WERI-Rb-1 (cell line): ENCODE data around the gene ADAMTS12.

Experiments used
- DNase-seq: peaks from one replicate; pipeline ENCODE4 v3.0.0-alpha.2; 2020
- H3K27ac ChIP-seq: fragments of 250-450 bp; sonication (Bioruptor Pico); 2 replicates; pipeline ENCODE4 v1.5.1; 2020; ENCODE audit warnings: mild to moderate bottlenecking, moderate library complexity
- H3K27me3 ChIP-seq: fragments of 250-450 bp; sonication (Bioruptor Pico); 2 replicates; pipeline ENCODE4 v1.5.1; 2021; ENCODE audit warnings: mild to moderate bottlenecking, low read depth, moderate library complexity; ENCODE audit not compliant: insufficient read depth, severe bottlenecking
- H3K36me3 ChIP-seq: fragments of 250-450 bp; sonication (Bioruptor Pico); 2 replicates; pipeline ENCODE4 v1.5.1; 2020; ENCODE audit warnings: mild to moderate bottlenecking, moderate library complexity
- H3K4me3 ChIP-seq: 2 replicates; pipeline ENCODE4 v1.5.1; 2011; ENCODE audit warnings: low read depth, mild to moderate bottlenecking, control low read depth, low read length
- H3K9me3 ChIP-seq: fragments of 250-450 bp; sonication (Bioruptor Pico); 2 replicates; pipeline ENCODE4 v1.5.1; 2021; ENCODE audit warnings: mild to moderate bottlenecking, moderate library complexity; ENCODE audit not compliant: severe bottlenecking
- CTCF ChIP-seq: IDR thresholded peaks from 2 replicates; pipeline ENCODE4 v1.5.1; 2011; ENCODE audit warnings: low read depth, mild to moderate bottlenecking, control low read depth, inconsistent platforms, low read length

ADAMTS12 gene

DNA sequence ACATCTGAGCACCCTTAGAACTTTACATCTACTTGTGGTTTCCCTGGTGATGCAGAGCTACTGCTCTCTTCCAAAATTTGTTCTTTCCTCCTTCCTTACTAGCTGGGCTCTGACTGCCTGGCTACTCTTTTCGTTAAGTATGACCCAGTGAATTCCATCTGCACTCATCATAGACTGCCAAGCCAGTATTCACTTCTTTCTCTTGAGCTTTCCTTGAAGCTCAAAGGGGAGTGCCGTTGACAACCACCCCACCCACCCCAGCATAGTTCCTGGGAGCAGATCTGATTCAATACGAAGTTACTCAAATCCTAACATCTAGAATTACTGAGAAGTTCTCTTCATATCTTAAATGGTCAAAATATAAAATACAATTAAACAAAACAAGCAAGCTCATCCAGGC lies 190.5 kb downstream of the ADAMTS12 start:
- TF ChIP-seq CTCF, result no peak
- H3K4me3 ChIP-seq, result no peak overlapping the region
- no peaks in the 10 kb centered on the region for H3K9me3 ChIP-seq
- H3K27ac ChIP-seq, result no peak overlapping the region
- H3K36me3 ChIP-seq, result no peaks in the 10 kb centered on the region
- peaks cover 28% of the 10 kb centered on the region for H3K27me3 ChIP-seq
- no peak for DNase-seq

GRCh38 chr5:33696411-33696810 lies 195.4 kb downstream of the ADAMTS12 start:
- no peak overlapping the region for H3K27ac ChIP-seq
- H3K9me3 ChIP-seq, result peaks cover 4% of the 10 kb centered on the region
- no peak for DNase-seq
- H3K4me3 ChIP-seq, result no peak overlapping the region
- no peaks in the 10 kb centered on the region for H3K36me3 ChIP-seq
- TF ChIP-seq CTCF, result no peak
- peaks cover 47% of the 10 kb centered on the region for H3K27me3 ChIP-seq

DNA sequence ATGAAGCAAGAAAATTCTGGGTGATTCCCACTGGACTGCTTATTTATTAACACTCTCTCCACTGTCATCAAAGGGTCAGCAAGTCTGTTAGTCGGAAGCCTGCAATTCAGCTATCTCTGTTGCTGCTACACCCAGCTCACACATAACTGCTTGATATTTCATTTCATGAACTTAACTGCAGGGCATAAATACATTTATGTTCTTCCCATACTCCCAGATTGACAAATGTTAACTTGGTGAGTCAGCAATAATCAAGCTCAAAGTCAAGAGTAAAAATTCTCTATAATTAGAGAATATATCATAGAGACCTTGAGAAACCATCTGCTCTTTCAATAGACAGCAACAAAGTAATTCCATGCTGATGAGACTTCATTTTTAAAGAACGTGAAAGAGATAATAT lies 198.8 kb downstream of the ADAMTS12 start:
- no peak overlapping the region for H3K27ac ChIP-seq
- H3K36me3 ChIP-seq, result no peaks in the 10 kb centered on the region
- no peak for DNase-seq
- H3K27me3 ChIP-seq, result peaks cover 61% of the 10 kb centered on the region
- H3K4me3 ChIP-seq, result no peak overlapping the region
- H3K9me3 ChIP-seq, result peaks cover 4% of the 10 kb centered on the region
- TF ChIP-seq CTCF, result no peak

DNA sequence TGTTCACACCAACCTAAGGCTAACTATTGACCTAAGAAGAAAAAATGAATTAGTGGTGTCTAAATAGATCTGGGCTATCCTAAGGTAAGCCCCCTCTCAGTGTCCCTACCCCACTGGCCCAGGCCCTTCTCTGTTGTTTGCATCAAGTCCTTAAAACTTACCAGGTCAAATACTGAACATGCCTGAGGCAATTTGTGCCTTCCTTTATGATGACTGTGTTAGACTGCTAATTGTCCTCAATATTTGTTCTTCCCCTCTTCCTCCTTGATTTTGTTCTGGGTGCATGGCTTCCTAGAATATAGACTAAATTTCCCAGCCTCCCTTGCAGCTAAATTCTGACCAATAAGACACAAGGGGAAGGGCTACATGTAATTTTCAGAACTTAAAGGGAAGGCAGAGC lies 199.9 kb downstream of the ADAMTS12 start:
- Histone ChIP-seq H3K36me3 (no peaks in the 10 kb centered on the region), H3K9me3 (peaks cover 4% of the 10 kb centered on the region), H3K27me3 (peaks cover 59% of the 10 kb centered on the region), H3K27ac (no peak overlapping the region), H3K4me3 (no peak overlapping the region)
- TF ChIP-seq CTCF, result no peak
- no peak for DNase-seq

DNA sequence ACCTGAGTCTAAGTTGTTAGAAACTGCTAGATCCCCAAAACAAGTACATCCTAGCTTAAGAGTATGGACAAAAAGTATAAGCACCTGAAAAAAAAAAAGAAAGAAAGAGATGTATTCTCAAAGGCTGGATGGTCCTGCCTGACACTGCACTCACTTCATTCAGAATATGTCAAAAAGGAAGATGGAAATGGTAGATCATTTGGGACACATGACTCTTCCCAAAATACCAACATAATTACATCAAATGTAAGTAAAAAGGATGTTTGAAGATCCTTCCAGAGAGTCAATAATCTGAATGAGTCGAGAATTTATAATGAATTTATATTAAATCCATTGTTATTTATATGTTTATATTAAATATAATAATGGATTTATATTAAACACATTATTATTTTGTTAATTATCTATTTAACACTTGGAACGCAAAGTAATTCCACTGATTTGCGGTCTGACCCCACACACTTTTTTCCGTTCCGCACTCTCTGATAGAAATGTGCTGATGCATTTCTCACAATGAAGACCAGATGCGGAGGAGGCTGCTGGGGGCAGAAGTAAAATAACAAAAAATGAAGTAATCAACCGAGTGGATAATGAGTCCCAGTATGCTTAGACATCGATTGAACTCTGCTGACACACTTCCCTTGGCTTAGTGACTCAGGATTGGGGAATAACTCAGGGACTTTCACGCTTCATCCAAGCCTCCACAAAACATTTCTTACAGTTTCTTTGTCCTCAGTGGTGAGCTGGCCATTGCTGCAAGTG lies 201.2 kb downstream of the ADAMTS12 start:
- H3K36me3 ChIP-seq, result no peaks in the 10 kb centered on the region
- H3K4me3 ChIP-seq, result no peak overlapping the region
- H3K9me3 ChIP-seq, result peaks cover 4% of the 10 kb centered on the region
- H3K27me3 ChIP-seq, result peaks cover 51% of the 10 kb centered on the region
- TF ChIP-seq CTCF, result no peak
- H3K27ac ChIP-seq, result no peak overlapping the region
- no peak for DNase-seq

DNA sequence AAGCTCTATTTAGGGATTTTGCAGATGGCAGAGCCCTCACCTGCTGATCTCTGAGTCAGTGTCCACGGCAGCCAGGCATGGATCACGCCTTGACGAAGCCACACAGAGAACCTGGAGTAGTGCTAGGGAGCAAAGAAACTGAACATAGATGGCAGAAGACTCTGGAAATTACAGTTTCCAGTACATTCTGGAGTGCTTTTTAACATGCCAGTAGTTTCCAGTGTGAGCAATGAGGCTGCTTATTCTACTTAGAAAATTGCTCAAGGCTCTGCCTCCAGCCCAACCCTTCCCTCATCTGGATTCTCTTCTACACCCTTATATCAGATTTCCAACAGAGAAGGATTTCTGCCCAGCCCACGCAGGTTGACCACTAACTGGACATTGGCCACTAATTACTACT lies 203.3 kb downstream of the ADAMTS12 start:
- Histone ChIP-seq H3K4me3 (no peak overlapping the region), H3K9me3 (peaks cover under 1% of the 10 kb centered on the region), H3K36me3 (no peaks in the 10 kb centered on the region), H3K27me3 (peaks cover 56% of the 10 kb centered on the region), H3K27ac (no peak overlapping the region)
- DNase-seq, result no peak
- no peak for TF ChIP-seq CTCF
